Neuronal stem cell (in vitro differentiated cells): ENCODE data around the gene RBMY1J.
"Not testable (repeated sequence)": the region's sequence is repeated elsewhere in the genome, so short reads cannot be mapped to it uniquely, and the experiment has no call there.

Experiments
- DNase-seq: peaks from one replicate; pipeline ENCODE4 v3.0.0-alpha.2; 2013; ENCODE audit warnings: low spot score
- H2AFZ ChIP-seq: one replicate; pipeline ENCODE4 v1.6.1; 2013; ENCODE audit warnings: mild to moderate bottlenecking, low read length, inconsistent platforms
- H2AK5ac ChIP-seq: 2 replicates; pipeline ENCODE4 v1.6.1; 2013; ENCODE audit warnings: low read depth, mild to moderate bottlenecking, inconsistent platforms, low read length, moderate library complexity, mixed read lengths
- H2BK120ac ChIP-seq: 2 replicates; pipeline ENCODE4 v1.6.1; 2013; ENCODE audit warnings: low read depth, mild to moderate bottlenecking, inconsistent platforms, low read length, moderate library complexity, mixed read lengths
- H2BK12ac ChIP-seq: one replicate; pipeline ENCODE4 v1.6.1; 2013; ENCODE audit warnings: low read length, inconsistent platforms
- H2BK15ac ChIP-seq: 2 replicates; pipeline ENCODE4 v1.6.1; 2013; ENCODE audit warnings: mild to moderate bottlenecking, low read length, inconsistent platforms, mixed read lengths
- H2BK5ac ChIP-seq: one replicate; pipeline ENCODE4 v1.6.1; 2013; ENCODE audit warnings: inconsistent platforms, mild to moderate bottlenecking, low read length, moderate library complexity
- H3K14ac ChIP-seq: one replicate; pipeline ENCODE4 v1.6.1; 2013; ENCODE audit warnings: low read length, inconsistent platforms
- H3K18ac ChIP-seq: 2 replicates; pipeline ENCODE4 v1.6.1; 2013; ENCODE audit warnings: low read length, inconsistent platforms
- H3K23ac ChIP-seq: 2 replicates; pipeline ENCODE4 v1.6.1; 2013; ENCODE audit warnings: low read depth, mild to moderate bottlenecking, mixed read lengths, low read length, inconsistent platforms; ENCODE audit not compliant: poor library complexity
- H3K27ac ChIP-seq: replicated peaks from 3 replicates; pipeline ENCODE4 v1.5.1; 2013; ENCODE audit warnings: low read length, inconsistent platforms
- H3K27me3 ChIP-seq, 3 experiments: 2 replicates each; pipeline ENCODE4 v1.6.1; 2013; ENCODE audit warnings: low read length in 3 of 3, mild to moderate bottlenecking in 2 of 3, inconsistent platforms in 1 of 3, low read depth in 1 of 3, mixed read lengths in 1 of 3, moderate library complexity in 1 of 3; ENCODE audit not compliant: control insufficient read depth in 3 of 3, insufficient read depth in 3 of 3
- H3K36me3 ChIP-seq, 2 donors: replicated peaks in 1 of 2; 2 replicates each; pipeline ENCODE4 v1.6.1; 2013; ENCODE audit warnings: low read length in 2 of 2; ENCODE audit not compliant: control insufficient read depth in 2 of 2, insufficient read depth in 2 of 2
- H3K4ac ChIP-seq: 2 replicates; pipeline ENCODE4 v1.6.1; 2013; ENCODE audit warnings: inconsistent platforms, mild to moderate bottlenecking, low read length, moderate library complexity
- H3K4me1 ChIP-seq, 2 donors: 1 replicate in 1 of 2; 2 replicates in 1 of 2; pipeline ENCODE4 v1.6.1; 2013; ENCODE audit warnings: low read length in 2 of 2, low read depth in 1 of 2; ENCODE audit not compliant: control insufficient read depth in 2 of 2, insufficient read depth in 1 of 2
- H3K4me2 ChIP-seq: one replicate; pipeline ENCODE4 v1.6.1; 2013; ENCODE audit warnings: mild to moderate bottlenecking, low read length, inconsistent platforms; ENCODE audit not compliant: insufficient read depth, poor library complexity, severe bottlenecking
- H3K4me3 ChIP-seq, 2 donors: 2 replicates each; pipeline ENCODE4 v1.5.1; 2013; ENCODE audit warnings: low read length in 2 of 2, mild to moderate bottlenecking in 2 of 2, inconsistent platforms in 1 of 2, moderate library complexity in 1 of 2
- H3K79me1 ChIP-seq: one replicate; pipeline ENCODE4 v1.6.1; 2013; ENCODE audit warnings: low read depth, mild to moderate bottlenecking, inconsistent platforms, low read length, moderate library complexity
- H3K9ac ChIP-seq: one replicate; pipeline ENCODE4 v1.6.1; 2013; ENCODE audit warnings: mild to moderate bottlenecking, low read depth, low read length, inconsistent platforms; ENCODE audit not compliant: poor library complexity
- H3K9me3 ChIP-seq, 2 donors: replicated peaks in 1 of 2; 2 replicates each; pipeline versions ENCODE3 to v1.6.1; 2013; ENCODE audit warnings: low read length in 2 of 2, mild to moderate bottlenecking in 2 of 2, inconsistent platforms in 1 of 2, low read depth in 1 of 2, mixed read lengths in 1 of 2, moderate library complexity in 1 of 2; ENCODE audit not compliant: control insufficient read depth in 2 of 2, insufficient read depth in 1 of 2
- H4K8ac ChIP-seq: one replicate; pipeline ENCODE4 v1.6.1; 2013; ENCODE audit warnings: low read depth, mild to moderate bottlenecking, inconsistent platforms, low read length, moderate library complexity
- H4K91ac ChIP-seq: one replicate; pipeline ENCODE4 v1.6.1; 2013; ENCODE audit warnings: low read length, low read depth, mild to moderate bottlenecking, inconsistent platforms; ENCODE audit not compliant: poor library complexity
- WGBS, 2 donors: extraction: QIAGEN DNeasy Blood & Tissue Kit; methylation state at CpG; one replicate each; pipeline ENCODE4 v1.1.7; 2013; ENCODE audit warnings: missing lambda C conversion rate in 2 of 2, mixed read lengths in 1 of 2; ENCODE audit not compliant: insufficient read length in 2 of 2, insufficient replicate concordance in 1 of 2; ENCODE audit errors: extremely low coverage in 2 of 2; 5-methylcytosine and 5-hydroxymethylcytosine counted together

The RBMY1J gene

GRCh38 chrY:22444718-22445396, 41.6 kb downstream of the RBMY1J start:
- H3K79me1 ChIP-seq, H3K4me1 ChIP-seq, H3K14ac ChIP-seq, H3K27ac ChIP-seq, H2AK5ac ChIP-seq, H3K23ac ChIP-seq, H2BK15ac ChIP-seq, H4K91ac ChIP-seq, H3K18ac ChIP-seq, H3K4me2 ChIP-seq, H2BK5ac ChIP-seq, H3K9ac ChIP-seq, H3K4ac ChIP-seq, H2BK12ac ChIP-seq, DNase-seq, H2AFZ ChIP-seq, H3K27me3 ChIP-seq, H3K9me3 ChIP-seq, H2BK120ac ChIP-seq, H3K4me3 ChIP-seq, H3K36me3 ChIP-seq, H4K8ac ChIP-seq: not testable (repeated sequence)
- WGBS, 2 donors: no CpG with 5 or more reads among the region's 8 CpGs

DNA sequence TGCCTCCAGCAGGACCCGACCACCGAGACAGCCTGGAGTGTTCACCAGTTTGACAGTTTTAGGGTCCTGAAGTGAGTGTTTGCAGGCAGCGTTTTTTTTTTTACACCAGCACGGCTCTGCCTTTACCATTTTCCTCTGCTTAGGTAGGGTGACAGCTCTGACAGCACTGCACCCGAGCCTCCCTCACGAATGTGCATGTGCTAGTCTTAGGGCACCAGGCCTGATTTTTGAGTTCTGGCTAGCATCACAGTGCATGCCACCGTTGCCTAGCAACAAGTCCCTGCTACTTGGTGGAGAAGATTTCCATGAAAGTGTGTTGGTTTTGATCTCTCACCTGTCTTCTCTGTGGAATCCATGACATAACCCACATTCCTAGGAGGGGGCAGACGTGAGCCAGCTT, 52.3 kb downstream of the RBMY1J start:
- no CpG with 5 or more reads among the region's 8 CpGs for WGBS, 2 donors
- not testable (repeated sequence) for H3K9ac ChIP-seq, H3K36me3 ChIP-seq, H3K4me2 ChIP-seq, H2BK5ac ChIP-seq, H3K4me3 ChIP-seq, H3K79me1 ChIP-seq, H2AFZ ChIP-seq, H2BK120ac ChIP-seq, H4K91ac ChIP-seq, H3K18ac ChIP-seq, H3K4ac ChIP-seq, H3K4me1 ChIP-seq, H3K14ac ChIP-seq, H3K9me3 ChIP-seq, H3K27me3 ChIP-seq, H4K8ac ChIP-seq, H3K23ac ChIP-seq, H2BK15ac ChIP-seq, H2AK5ac ChIP-seq, H3K27ac ChIP-seq, H2BK12ac ChIP-seq, DNase-seq

DNA sequence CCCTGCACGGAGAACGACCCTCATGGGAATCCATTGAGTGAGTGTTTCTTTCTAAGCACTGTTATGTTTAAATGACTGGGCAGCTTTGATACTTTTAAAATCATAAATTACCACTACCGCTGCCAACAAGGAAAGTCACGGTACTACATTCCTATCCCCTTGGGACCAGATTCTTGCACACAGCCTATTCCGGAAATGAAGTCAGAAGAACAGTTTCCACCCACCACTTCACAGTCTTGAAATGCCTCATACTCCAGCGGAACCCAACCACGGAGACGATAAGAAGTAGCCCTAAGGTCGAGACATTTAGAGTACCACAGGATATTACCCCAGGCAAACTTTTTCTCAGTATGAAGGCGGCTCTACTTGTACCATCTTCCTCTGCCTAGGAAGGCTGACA, 58.8 kb downstream of the RBMY1J start:
- not testable (repeated sequence) for H2BK5ac ChIP-seq, H3K27me3 ChIP-seq, H3K9ac ChIP-seq, H3K36me3 ChIP-seq, H3K79me1 ChIP-seq, H3K27ac ChIP-seq, DNase-seq, H2BK15ac ChIP-seq, H3K14ac ChIP-seq, H4K91ac ChIP-seq, H2BK120ac ChIP-seq, H3K4ac ChIP-seq, H2AK5ac ChIP-seq, H3K4me2 ChIP-seq, H2BK12ac ChIP-seq, H4K8ac ChIP-seq, H3K9me3 ChIP-seq, H3K23ac ChIP-seq, H3K18ac ChIP-seq, H2AFZ ChIP-seq, H3K4me3 ChIP-seq, H3K4me1 ChIP-seq
- no CpG with 5 or more reads among the region's 10 CpGs for WGBS, 2 donors
